Measurements from ENCODE around the gene HERPUD1. TPM values are rescaled to one million over a fixed set of nuclear protein-coding genes. Genes with fewer than 3 reads are reported as not detected.
"Not testable (repeated sequence)": the region's sequence is repeated elsewhere in the genome, so short reads cannot be mapped to it uniquely, and the experiment has no call there.

The HERPUD1 gene
- total RNA-seq, 1 donor from 2014 or later = 16.1 TPM

DNA sequence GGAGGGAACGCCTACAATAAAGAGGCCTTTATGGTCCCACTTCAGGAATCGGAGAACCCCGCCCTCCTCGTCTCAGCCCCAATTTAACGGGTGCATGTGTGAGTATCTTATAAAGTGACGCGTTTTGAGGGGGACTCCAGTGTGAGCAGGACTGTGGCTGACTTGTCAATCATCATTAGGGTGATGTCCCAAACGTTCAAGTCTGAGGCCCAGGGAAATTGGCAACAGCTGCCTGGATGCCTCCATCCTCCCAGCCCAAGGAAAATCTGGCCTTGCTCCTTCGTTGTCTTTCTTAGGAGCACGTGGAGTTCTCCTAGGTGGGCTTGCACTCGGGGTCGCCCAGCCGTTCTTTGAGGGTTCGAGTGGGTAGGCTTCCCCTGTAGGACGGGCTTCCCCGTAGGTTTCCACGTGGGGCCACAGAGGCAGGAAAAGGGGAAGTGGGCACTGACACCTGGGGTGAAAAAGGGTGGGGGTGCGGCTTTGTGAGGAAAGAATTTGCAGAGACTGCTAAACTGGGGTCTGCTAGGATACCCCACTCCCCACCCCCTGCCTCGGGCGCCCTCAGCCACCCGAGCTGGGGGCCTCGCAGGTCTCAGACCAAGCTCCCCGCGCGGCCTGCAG is 561 bp upstream of the HERPUD1 start:
- H3K4me2 ChIP-seq = peak overlapping the region; percentile 92
- TF ChIP-seq, protein P1, sequence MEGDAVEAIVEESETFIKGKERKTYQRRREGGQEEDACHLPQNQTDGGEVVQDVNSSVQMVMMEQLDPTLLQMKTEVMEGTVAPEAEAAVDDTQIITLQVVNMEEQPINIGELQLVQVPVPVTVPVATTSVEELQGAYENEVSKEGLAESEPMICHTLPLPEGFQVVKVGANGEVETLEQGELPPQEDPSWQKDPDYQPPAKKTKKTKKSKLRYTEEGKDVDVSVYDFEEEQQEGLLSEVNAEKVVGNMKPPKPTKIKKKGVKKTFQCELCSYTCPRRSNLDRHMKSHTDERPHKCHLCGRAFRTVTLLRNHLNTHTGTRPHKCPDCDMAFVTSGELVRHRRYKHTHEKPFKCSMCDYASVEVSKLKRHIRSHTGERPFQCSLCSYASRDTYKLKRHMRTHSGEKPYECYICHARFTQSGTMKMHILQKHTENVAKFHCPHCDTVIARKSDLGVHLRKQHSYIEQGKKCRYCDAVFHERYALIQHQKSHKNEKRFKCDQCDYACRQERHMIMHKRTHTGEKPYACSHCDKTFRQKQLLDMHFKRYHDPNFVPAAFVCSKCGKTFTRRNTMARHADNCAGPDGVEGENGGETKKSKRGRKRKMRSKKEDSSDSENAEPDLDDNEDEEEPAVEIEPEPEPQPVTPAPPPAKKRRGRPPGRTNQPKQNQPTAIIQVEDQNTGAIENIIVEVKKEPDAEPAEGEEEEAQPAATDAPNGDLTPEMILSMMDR (IDR thresholded peaks at IDR 0.05) = no peak
- no peak for TF ChIP-seq EZH2 (IDR thresholded peaks at IDR 0.05)
- no peak for TF ChIP-seq EZH2phosphoT487 (IDR thresholded peaks at IDR 0.05)
- no peaks in the 10 kb centered on the region for H3K36me3 ChIP-seq
- H3K4me3 Mint-ChIP-seq = peak overlapping the region; percentile 98
- peak overlapping the region; percentile 95 for H3K4me3 ChIP-seq
- no peaks in the 10 kb centered on the region for H3K27me3 ChIP-seq
- peaks cover 12% of the 10 kb centered on the region for H4K20me1 ChIP-seq (ENCODE audit: low read depth)
- H3K79me2 ChIP-seq (ENCODE audit: low read depth) = peaks cover 28% of the 10 kb centered on the region
- no peaks in the 10 kb centered on the region for H3K27me3 Mint-ChIP-seq (ENCODE audit: insufficient read depth, low read depth)
- H2AFZ ChIP-seq (replicated peaks) = peak overlapping the region; percentile 70
- peaks cover 3% of the 10 kb centered on the region for H3K36me3 Mint-ChIP-seq
- H3K9me3 ChIP-seq (ENCODE audit: low read depth) = no peaks in the 10 kb centered on the region
- peak overlapping the region; percentile 47 for H3K27ac ChIP-seq
- H3K4me1 ChIP-seq = peaks cover 26% of the 10 kb centered on the region
- peak overlapping the region; percentile 96 for H3K9ac ChIP-seq
- H3K9me3 Mint-ChIP-seq = no peaks in the 10 kb centered on the region
- peaks cover 25% of the 10 kb centered on the region for H3K4me1 Mint-ChIP-seq
- peak overlapping the region; percentile 87 for H3K27ac Mint-ChIP-seq
- H3F3A ChIP-seq (ENCODE audit: low read depth) = peaks cover 9% of the 10 kb centered on the region
- peak; percentile 49 for DNase-seq (ENCODE audit: low spot score)

DNA sequence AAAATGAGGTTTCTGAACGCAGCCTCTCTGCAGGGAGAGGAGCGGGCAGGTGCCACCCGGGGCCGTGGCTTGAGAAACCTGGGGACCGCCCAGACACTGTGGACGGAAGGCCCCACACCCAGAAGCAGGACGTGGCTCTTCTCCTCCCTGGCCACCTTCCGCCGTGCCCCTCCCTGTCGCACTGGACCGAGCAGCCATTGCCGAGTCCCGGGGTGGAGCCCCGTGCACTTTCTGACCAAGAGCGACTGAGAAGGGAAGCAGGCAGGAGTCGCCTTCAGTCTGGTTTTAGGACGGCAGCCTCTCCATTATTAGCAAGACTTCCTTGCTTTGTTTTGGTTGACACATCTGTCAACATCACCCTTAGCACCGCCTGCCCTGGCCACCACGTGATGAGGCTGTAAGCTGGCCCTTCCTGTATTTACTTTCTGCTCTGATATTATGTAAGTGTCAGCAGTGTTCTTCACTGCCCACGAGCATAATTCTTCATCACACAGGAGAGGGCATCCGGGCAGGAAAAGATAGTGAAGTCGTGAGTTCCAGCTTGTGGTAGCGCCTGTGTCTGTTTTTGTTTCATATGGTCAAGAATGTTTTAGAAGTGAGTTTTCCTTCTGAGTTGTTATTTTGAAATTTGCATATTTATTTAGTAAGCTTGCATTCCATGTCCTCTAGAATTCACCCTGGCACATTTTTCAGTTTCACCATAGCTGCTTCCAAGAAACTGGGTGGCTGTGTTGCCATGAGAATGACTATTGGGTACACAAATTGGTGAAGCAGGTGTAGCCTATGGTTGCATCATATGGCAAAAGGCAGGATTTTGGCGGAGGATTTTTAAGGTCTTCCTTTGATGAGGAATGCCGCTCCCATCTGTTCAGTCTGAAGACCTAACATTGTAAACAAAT is 1.0 kb downstream of the HERPUD1 start:
- no peaks in the 10 kb centered on the region for H3K27me3 Mint-ChIP-seq (ENCODE audit: insufficient read depth, low read depth)
- Histone ChIP-seq H3F3A (ENCODE audit: low read depth) (peaks cover 9% of the 10 kb centered on the region), H3K4me2 (peak overlapping the region; percentile 92), H3K9ac (peak overlapping the region; percentile 96), H4K20me1 (ENCODE audit: low read depth) (peaks cover 12% of the 10 kb centered on the region), H3K4me3 (peak overlapping the region; percentile 95), H3K27me3 (no peaks in the 10 kb centered on the region), H3K36me3 (no peaks in the 10 kb centered on the region), H3K27ac (peak overlapping the region; percentile 92), H3K9me3 (ENCODE audit: low read depth) (no peaks in the 10 kb centered on the region), H3K79me2 (ENCODE audit: low read depth) (peaks cover 28% of the 10 kb centered on the region), H2AFZ (replicated peaks) (peak overlapping the region; percentile 85), H3K4me1 (peaks cover 26% of the 10 kb centered on the region)
- H3K27ac Mint-ChIP-seq = peak overlapping the region; percentile 90
- H3K36me3 Mint-ChIP-seq = peaks cover 12% of the 10 kb centered on the region
- peak; percentile 69 for DNase-seq (ENCODE audit: low spot score)
- no peaks in the 10 kb centered on the region for H3K9me3 Mint-ChIP-seq
- no peak for TF ChIP-seq EZH2 (IDR thresholded peaks at IDR 0.05)
- peak; percentile 14 for TF ChIP-seq EZH2phosphoT487 (IDR thresholded peaks at IDR 0.05)
- peak overlapping the region; percentile 98 for H3K4me3 Mint-ChIP-seq
- H3K4me1 Mint-ChIP-seq = peaks cover 25% of the 10 kb centered on the region

DNA sequence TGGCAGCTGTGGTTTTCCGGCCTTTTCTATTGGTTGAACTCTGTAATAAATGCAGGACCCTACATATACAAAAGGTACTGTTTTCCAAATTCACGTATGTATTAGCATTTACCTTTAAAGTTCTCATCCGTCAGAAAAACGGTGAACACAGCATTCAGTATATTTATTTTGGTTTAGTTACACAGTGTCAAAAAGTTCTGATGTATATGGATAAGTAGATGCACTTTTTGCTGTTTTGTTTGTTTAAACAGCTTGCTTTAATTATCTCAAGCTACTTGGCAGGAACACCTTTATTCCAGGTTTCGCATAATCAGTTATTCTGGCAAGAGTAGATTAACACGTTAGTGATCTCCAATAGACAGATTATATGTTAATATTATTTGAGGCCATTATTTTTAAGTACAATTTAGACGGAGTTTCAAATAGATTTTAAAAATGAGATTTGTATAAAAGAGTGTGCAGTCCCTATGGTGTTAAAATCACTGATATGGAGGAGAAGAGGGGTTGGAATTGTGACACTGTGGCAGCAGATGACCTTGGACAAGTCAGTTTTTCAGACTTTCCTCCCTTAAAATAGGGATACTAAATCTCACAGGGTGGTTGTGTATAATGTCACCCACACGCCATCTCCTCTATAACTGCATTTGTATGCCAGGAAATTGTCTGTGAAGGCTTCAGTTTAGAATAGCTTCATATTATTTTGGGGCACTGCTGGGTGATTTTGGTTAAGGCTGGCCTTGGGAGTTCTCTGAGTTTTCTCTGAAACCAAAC is 2.1 kb downstream of the HERPUD1 start:
- peak overlapping the region; percentile 95 for H3K4me3 ChIP-seq
- peaks cover 26% of the 10 kb centered on the region for H3K4me1 ChIP-seq

DNA sequence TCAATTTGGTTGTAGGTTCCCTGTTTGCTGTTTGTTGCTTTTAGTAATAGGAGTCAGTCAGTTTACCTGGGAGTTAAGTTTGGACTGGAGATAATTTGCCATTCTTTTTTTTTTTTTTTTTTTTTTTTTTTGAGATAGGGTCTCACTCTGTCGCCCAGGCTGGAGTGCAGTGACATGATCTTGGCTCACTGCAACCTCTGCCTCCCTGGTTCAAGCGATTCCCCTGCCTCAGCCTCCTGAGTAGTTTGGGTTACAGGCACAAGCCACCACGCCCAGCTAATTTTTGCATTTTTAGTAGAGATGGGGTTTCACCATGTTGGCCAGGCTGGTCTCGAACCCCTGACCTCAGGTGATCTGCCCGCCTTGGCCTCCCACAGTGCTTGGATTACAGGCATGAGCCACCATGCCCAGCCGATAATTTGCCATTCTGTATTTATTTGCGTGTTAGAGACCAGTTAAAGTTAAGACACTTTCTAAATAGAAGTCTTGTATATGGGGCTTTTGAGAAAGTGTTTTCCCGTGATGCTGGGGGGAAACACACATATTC is 2.7 kb downstream of the HERPUD1 start:
- H3K4me3 Mint-ChIP-seq = peak overlapping the region; percentile 30
- peaks cover 26% of the 10 kb centered on the region for H3K4me1 ChIP-seq
- not testable (repeated sequence) for H3K36me3 ChIP-seq; H3K27ac ChIP-seq; H3K9me3 Mint-ChIP-seq; H3K9ac ChIP-seq; H3K27me3 Mint-ChIP-seq (ENCODE audit: insufficient read depth, low read depth); H2AFZ ChIP-seq (replicated peaks); H3F3A ChIP-seq (ENCODE audit: low read depth); H3K27ac Mint-ChIP-seq; H3K4me3 ChIP-seq; H3K27me3 ChIP-seq; H3K9me3 ChIP-seq (ENCODE audit: low read depth); H3K4me2 ChIP-seq; DNase-seq (ENCODE audit: low spot score)
- H4K20me1 ChIP-seq (ENCODE audit: low read depth) = peaks cover 12% of the 10 kb centered on the region
- peaks cover 25% of the 10 kb centered on the region for H3K36me3 Mint-ChIP-seq
- peaks cover 28% of the 10 kb centered on the region for H3K79me2 ChIP-seq (ENCODE audit: low read depth)
- peaks cover 25% of the 10 kb centered on the region for H3K4me1 Mint-ChIP-seq

More for the DNA sequence above, 2.1 kb downstream of the HERPUD1 start:
- Mint-ChIP-seq H3K36me3 (peaks cover 19% of the 10 kb centered on the region), H3K27ac (no peak overlapping the region), H3K9me3 (no peaks in the 10 kb centered on the region), H3K4me3 (peak overlapping the region; percentile 98), H3K27me3 (ENCODE audit: insufficient read depth, low read depth) (no peaks in the 10 kb centered on the region), H3K4me1 (peaks cover 25% of the 10 kb centered on the region)
- Histone ChIP-seq H3K27me3 (no peaks in the 10 kb centered on the region), H3K9ac (no peak overlapping the region), H3K79me2 (ENCODE audit: low read depth) (peaks cover 28% of the 10 kb centered on the region), H3K36me3 (no peaks in the 10 kb centered on the region), H3K4me2 (peak overlapping the region; percentile 92), H3F3A (ENCODE audit: low read depth) (peaks cover 9% of the 10 kb centered on the region), H2AFZ (replicated peaks) (no peak overlapping the region), H3K9me3 (ENCODE audit: low read depth) (no peaks in the 10 kb centered on the region), H4K20me1 (ENCODE audit: low read depth) (peaks cover 12% of the 10 kb centered on the region), H3K27ac (no peak overlapping the region)
- no peak for DNase-seq (ENCODE audit: low spot score)
- TF ChIP-seq, protein P1 (IDR thresholded peaks at IDR 0.05) = no peak
- TF ChIP-seq EZH2 (IDR thresholded peaks at IDR 0.05) (no peak), EZH2phosphoT487 (IDR thresholded peaks at IDR 0.05) (no peak)

All from neural progenitor cell (in vitro differentiated cells).